Activated naive CD4-positive, alpha-beta T cell treated with anti-CD3 and anti-CD28 coated beads, Interleukin-2, amount 50 U/mL, for 24 hours (primary cell): ENCODE measurements around the gene PXN.

Experiments
- H3K27ac Mint-ChIP-seq: one replicate; pipeline ENCODE4 v1.8.0; 2021; ENCODE audit warnings: mild to moderate bottlenecking, mixed read lengths
- H3K27me3 Mint-ChIP-seq: one replicate; pipeline ENCODE4 v1.8.0; 2021; ENCODE audit warnings: mixed read lengths
- H3K36me3 Mint-ChIP-seq: one replicate; pipeline ENCODE4 v1.8.0; 2021; ENCODE audit warnings: mixed read lengths
- H3K4me1 Mint-ChIP-seq: one replicate; pipeline ENCODE4 v1.8.0; 2021; ENCODE audit warnings: mixed read lengths
- H3K4me3 Mint-ChIP-seq: one replicate; pipeline ENCODE4 v1.8.0; 2021; ENCODE audit warnings: mild to moderate bottlenecking, mixed read lengths
- H3K9me3 Mint-ChIP-seq: one replicate; pipeline ENCODE4 v1.8.0; 2021; ENCODE audit warnings: mixed read lengths

PXN gene

DNA sequence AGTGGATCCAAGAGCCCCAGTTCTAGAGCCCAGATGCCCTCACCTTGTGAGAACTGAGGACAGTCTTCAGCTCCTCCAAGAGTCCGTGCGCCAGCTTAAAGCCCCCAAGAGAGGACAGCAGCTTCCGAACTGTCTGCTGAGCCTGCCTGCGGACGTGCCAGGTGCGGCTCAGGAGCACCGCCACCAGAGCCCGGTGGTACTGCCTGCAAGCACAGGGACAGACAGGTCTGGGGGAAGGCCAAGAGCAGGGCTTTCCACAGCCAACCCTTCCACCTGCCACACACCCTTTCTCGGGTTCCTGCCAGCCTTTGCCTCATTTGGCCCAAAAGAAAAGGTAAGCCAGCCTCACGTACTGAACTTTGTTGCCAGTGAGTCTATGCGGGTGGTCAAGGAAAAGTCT, 101.2 kb downstream of the PXN start:
- Mint-ChIP-seq H3K4me1 (no peaks in the 10 kb centered on the region), H3K36me3 (peaks cover 14% of the 10 kb centered on the region), H3K9me3 (no peaks in the 10 kb centered on the region), H3K27ac (no peak overlapping the region), H3K4me3 (no peak overlapping the region), H3K27me3 (no peaks in the 10 kb centered on the region)

DNA sequence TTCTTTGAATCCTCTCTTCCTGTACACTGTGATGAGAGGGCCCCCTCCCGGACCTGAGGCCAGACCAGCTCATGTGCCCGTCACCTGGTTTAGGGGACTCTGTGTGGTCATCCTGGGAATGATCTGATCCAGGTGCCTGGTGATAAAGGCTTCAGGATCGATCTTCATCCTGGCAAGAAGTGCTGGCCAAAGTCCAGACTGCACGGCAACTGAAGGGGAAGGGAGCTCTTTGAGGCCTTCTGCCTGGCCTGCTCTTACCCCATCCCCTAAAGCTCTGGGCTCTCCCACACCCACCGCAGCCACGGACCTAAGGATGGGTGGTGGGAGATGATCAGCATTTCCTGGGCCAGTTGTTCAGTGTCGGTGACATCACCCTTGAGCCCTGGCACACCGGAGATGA, 102.8 kb downstream of the PXN start:
- Mint-ChIP-seq H3K4me3 (no peak overlapping the region), H3K27me3 (no peaks in the 10 kb centered on the region), H3K4me1 (no peaks in the 10 kb centered on the region), H3K9me3 (no peaks in the 10 kb centered on the region), H3K36me3 (peaks cover 16% of the 10 kb centered on the region), H3K27ac (no peak overlapping the region)

DNA sequence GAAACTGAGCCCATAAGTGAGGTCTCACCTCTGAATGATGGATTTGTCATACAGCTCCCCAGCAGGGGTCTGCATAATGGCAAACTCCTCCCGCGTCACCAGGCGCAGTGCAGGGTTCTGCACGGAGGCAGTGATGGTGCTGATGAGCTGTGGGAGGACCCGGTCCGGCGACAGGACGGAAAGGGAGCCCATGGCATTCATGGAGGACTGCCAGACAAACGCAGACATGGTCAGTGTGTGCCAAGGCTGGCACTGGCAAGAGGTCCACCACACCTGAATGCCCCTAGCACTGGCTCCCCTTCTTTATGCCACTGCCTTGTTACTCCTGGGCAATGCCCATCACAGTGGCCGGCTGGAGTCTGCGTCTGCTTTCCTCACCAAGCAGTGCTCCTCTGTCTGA, 103.7 kb downstream of the PXN start:
- H3K4me1 Mint-ChIP-seq = no peaks in the 10 kb centered on the region
- no peak overlapping the region for H3K4me3 Mint-ChIP-seq
- no peak overlapping the region for H3K27ac Mint-ChIP-seq
- H3K27me3 Mint-ChIP-seq = no peaks in the 10 kb centered on the region
- H3K9me3 Mint-ChIP-seq = no peaks in the 10 kb centered on the region
- peaks cover 16% of the 10 kb centered on the region for H3K36me3 Mint-ChIP-seq
